Measurements from ENCODE around the gene DNAJC1.

- TF ChIP-seq CTCF (IDR thresholded peaks at IDR 0.05) (no peak), GTF2I (CRISPR knock-in tag; conservative IDR thresholded peaks at IDR 0.05) (no peak), ZNF138 (CRISPR knock-in tag; conservative IDR thresholded peaks at IDR 0.05) (no peak), FOXJ3 (CRISPR knock-in tag; IDR thresholded peaks at IDR 0.05; ENCODE audit: borderline replicate concordance) (no peak), IRF1 (CRISPR knock-in tag; IDR thresholded peaks at IDR 0.05) (no peak), USF1 (CRISPR knock-in tag; IDR thresholded peaks at IDR 0.05) (no peak), CBFB (CRISPR knock-in tag; IDR thresholded peaks at IDR 0.05; ENCODE audit: low read depth) (no peak), MAX (CRISPR knock-in tag; IDR thresholded peaks at IDR 0.05) (no peak)
Observed at GRCh38 chr10:21727452-21728168, 275.9 kb downstream of the DNAJC1 start.

Data from WTC11 (cell line).